Prostate gland (tissue), 2 donors: ENCODE results near the gene PML.

ENCODE experiments used
- POLR2A ChIP-seq: fragments of 450-650 bp; IDR thresholded peaks from one replicate; pipeline ENCODE4 v1.6.1; 2016; ENCODE audit warnings: antibody characterized with exemption, mild to moderate bottlenecking
- POLR2AphosphoS5 ChIP-seq: sonication (generic); formaldehyde crosslinking; IDR thresholded peaks from one replicate; pipeline ENCODE4 v1.6.1; 2017; ENCODE audit warnings: antibody characterized with exemption
- TF ChIP-seq, protein P1 (sequence below), 4 experiments: fragments of 200-600 bp in 2 of 4; fragments of 450-650 bp in 2 of 4; sonication (generic) in 2 of 4; IDR thresholded peaks; 1 replicate in 3 of 4; 2 replicates in 1 of 4; pipeline ENCODE4 v1.5.1; 2016 to 2019; ENCODE audit warnings: antibody characterized with exemption in 4 of 4, mild to moderate bottlenecking in 2 of 4, moderate library complexity in 2 of 4

DNA sequence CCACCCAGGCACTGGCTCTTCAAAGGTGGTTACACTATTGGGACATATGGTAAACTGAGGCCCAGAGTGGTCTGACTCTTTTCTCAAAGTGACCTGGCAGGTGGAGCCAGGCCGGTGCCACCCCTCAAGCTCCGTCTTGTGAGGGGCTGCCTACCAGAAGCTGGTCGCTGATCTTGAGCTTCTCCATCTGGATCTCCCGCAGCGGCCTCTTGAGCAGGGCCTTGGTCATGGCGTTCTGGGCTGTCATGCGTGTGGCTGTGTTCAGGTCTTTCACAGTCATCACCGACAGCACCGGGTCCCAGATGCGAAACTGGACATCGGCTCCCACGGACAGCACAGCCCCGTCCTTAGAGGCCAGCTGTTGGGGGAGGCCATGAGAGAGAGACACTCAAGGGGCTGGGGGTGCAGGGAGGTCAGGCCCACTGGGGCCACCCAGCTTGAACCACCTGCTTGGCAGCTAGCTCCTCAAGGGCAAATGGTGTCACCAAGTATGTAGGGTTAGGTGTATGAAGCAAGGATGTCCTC, 6.0 kb upstream of the PML start:
- TF ChIP-seq, protein P1, sequence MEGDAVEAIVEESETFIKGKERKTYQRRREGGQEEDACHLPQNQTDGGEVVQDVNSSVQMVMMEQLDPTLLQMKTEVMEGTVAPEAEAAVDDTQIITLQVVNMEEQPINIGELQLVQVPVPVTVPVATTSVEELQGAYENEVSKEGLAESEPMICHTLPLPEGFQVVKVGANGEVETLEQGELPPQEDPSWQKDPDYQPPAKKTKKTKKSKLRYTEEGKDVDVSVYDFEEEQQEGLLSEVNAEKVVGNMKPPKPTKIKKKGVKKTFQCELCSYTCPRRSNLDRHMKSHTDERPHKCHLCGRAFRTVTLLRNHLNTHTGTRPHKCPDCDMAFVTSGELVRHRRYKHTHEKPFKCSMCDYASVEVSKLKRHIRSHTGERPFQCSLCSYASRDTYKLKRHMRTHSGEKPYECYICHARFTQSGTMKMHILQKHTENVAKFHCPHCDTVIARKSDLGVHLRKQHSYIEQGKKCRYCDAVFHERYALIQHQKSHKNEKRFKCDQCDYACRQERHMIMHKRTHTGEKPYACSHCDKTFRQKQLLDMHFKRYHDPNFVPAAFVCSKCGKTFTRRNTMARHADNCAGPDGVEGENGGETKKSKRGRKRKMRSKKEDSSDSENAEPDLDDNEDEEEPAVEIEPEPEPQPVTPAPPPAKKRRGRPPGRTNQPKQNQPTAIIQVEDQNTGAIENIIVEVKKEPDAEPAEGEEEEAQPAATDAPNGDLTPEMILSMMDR (IDR thresholded peaks at IDR 0.05): no peak
- no peak for TF ChIP-seq POLR2AphosphoS5
- TF ChIP-seq POLR2A: no peak
